GM12892 (cell line): ENCODE data around the gene ZGLP1.
"Not testable (repeated sequence)": the region's sequence is repeated elsewhere in the genome, so short reads cannot be mapped to it uniquely, and the experiment has no call there.

Experiments used
- POLR2A ChIP-seq: IDR thresholded peaks from 2 replicates; pipeline ENCODE4 v1.6.1; 2011; ENCODE audit warnings: low read depth, low read length, control low read depth
- POLR2AphosphoS5 ChIP-seq: IDR thresholded peaks from 2 replicates; pipeline ENCODE4 v1.6.1; 2011; ENCODE audit warnings: low read depth, low read length, control low read depth
- TAF1 ChIP-seq: IDR thresholded peaks from 2 replicates; pipeline ENCODE4 v1.6.1; 2011; ENCODE audit warnings: low read depth, mild to moderate bottlenecking, control low read depth, low read length, borderline replicate concordance

- TF ChIP-seq POLR2A, POLR2AphosphoS5, TAF1: not testable (repeated sequence)
Observed at GRCh38 chr19:10282043-10282442, 27.6 kb downstream of the ZGLP1 start.
